ENCODE data around the gene FLNA. TPM values are rescaled to one million over a fixed set of nuclear protein-coding genes. Genes with fewer than 3 reads are reported as not detected.

The FLNA gene
- total and polyA plus RNA-seq, 9 of the 15 experiments (the other 6 are each of a cell fraction or from before 2014, with no cell fraction given): 6.2 to 735 (median 135) TPM

GRCh38 chrX:154396973-154397887, 22.8 kb upstream of the FLNA start (continued):
- TF ChIP-seq RERE (CRISPR knock-in tag; IDR thresholded peaks at IDR 0.05; ENCODE audit: borderline replicate concordance) (no peak), NFE2 (IDR thresholded peaks at IDR 0.05; ENCODE audit: low read depth) (no peak), CBFA2T3 (IDR thresholded peaks at IDR 0.05) (0 out of 2 replicates have a peak, but pooled peaks have one; percentile 2), E2F6 (IDR thresholded peaks at IDR 0.05; ENCODE audit: borderline replicate concordance in 1 of 2, extremely low read depth in 1 of 2, insufficient read depth in 1 of 2, insufficient read length in 1 of 2, low read depth in 1 of 2, low read length in 1 of 2, poor library complexity in 1 of 2, severe bottlenecking in 1 of 2) (peak in 1 of 2 experiments; percentile 13), ZZZ3 (IDR thresholded peaks at IDR 0.05) (no peak), E2F3 (CRISPR knock-in tag; IDR thresholded peaks at IDR 0.05) (0 out of 2 replicates have a peak, but pooled peaks have one; percentile 5), HEY1 (CRISPR knock-in tag; IDR thresholded peaks at IDR 0.05; ENCODE audit: borderline replicate concordance) (no peak), ZBTB40 (IDR thresholded peaks at IDR 0.05) (peak; percentile 55; the same call in 1 of the 2 replicates), ZBTB40 (CRISPR knock-in tag; IDR thresholded peaks at IDR 0.05) (no peak), ZNF3 (CRISPR knock-in tag; IDR thresholded peaks at IDR 0.05) (no peak)
